T-helper 2 cell treated with Interferon-gamma antibody and Interleukin-4, amounts not matched to agents 5 μg/mL and 100 μg/mL, for 36 hours (primary cell): ENCODE results near the gene PPP1CC.
A peak's percentile ranks its signal among the peaks of the same experiment; 100 is the strongest.

Experiments
- DNase-seq: peaks from one replicate; pipeline ENCODE4 v3.0.0; 2021; ENCODE audit warnings: low spot score
- H3K27ac Mint-ChIP-seq: one replicate; pipeline ENCODE4 v1.8.0; 2021; ENCODE audit warnings: mild to moderate bottlenecking, mixed read lengths
- H3K27me3 Mint-ChIP-seq: one replicate; pipeline ENCODE4 v1.8.0; 2021; ENCODE audit warnings: low read depth, mixed read lengths
- H3K36me3 Mint-ChIP-seq: one replicate; pipeline ENCODE4 v1.8.0; 2021; ENCODE audit warnings: low read depth, mixed read lengths
- H3K4me1 Mint-ChIP-seq: one replicate; pipeline ENCODE4 v1.8.0; 2021; ENCODE audit warnings: low read depth, mixed read lengths
- H3K4me3 Mint-ChIP-seq: one replicate; pipeline ENCODE4 v1.8.0; 2022; ENCODE audit warnings: mild to moderate bottlenecking, moderate library complexity, mixed read lengths
- H3K9me3 Mint-ChIP-seq: one replicate; pipeline ENCODE4 v1.8.0; 2021; ENCODE audit warnings: mixed read lengths

The PPP1CC gene

DNA sequence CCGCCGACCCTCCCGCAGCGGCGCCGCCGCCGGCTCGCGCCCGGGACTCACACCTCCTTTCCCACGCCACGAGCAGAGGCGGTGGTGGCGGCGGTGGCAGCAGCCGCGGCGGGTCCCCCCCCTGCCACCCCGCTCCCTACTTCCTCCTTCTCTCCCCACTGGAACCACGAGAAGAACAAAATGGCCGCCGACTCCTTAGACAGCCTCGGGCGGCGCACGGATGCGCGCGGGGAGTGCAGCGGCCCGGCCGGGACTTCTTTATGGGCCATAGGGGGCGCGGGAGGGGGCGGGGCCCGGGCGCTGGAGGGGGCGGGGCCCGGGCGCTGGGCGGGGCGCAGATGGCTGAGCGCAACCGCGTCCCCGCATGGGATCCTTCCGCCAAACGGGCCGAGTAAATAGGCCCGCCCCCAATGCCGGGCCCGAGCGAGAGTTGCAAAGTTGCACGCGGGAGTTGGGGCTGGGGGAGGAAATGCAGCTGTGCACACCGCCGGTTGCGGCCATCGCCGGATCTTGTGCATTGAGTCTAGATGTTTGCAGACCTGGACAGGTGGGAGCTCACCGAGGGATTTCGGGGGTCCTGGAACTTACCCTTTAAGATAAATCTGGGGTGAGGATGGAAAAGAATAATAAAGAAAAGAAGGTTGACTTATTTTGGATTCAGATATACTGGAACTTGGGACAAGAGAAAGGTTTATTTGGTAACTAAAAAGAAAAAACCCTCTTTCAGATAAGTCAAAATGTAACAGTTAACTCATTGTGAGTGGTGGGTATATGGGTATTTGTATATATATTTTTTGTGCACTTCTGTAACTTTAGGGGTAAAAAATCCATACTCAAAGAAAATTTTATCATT, at the start of gene PPP1CC:
PPP1CC (minus strand) TSS at position 174 of the 853 bp plus-strand sequence. CDS start 184 bp downstream, outside the sequence.
- DNase-seq: peak; percentile 87
- peak within 1 kb of the TSS; percentile 99 for H3K4me3 Mint-ChIP-seq

DNA sequence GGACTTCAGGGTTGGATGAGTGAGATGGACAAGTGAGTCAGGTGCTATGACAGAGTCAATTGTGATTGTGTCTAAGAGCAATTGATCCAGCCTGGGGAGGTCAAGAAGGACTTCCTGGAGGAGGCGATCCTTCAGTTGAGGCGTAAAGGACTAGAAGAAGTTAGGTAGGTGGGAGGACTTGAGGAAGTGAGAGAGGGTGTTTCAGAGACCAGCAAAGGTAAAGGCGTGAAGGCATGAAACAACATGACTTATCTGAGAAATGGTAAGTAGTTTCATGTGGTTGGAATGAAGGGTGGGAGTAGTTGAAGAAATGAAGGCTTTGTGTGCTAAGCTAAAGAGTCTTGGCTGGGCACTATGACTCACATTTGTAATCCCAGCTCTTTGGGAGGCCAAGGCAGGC, 48.9 kb upstream of the PPP1CC start:
- no peak overlapping the region for H3K4me3 Mint-ChIP-seq
- no peaks in the 10 kb centered on the region for H3K27me3 Mint-ChIP-seq
- no peaks in the 10 kb centered on the region for H3K9me3 Mint-ChIP-seq
- H3K36me3 Mint-ChIP-seq: no peaks in the 10 kb centered on the region
- peaks cover 4% of the 10 kb centered on the region for H3K4me1 Mint-ChIP-seq
- no peak overlapping the region for H3K27ac Mint-ChIP-seq
- no peak for DNase-seq

More for the DNA sequence above, at the start of gene PPP1CC:
- no peaks in the 10 kb centered on the region for H3K27me3 Mint-ChIP-seq
- H3K36me3 Mint-ChIP-seq: peaks cover 31% of the 10 kb centered on the region
- H3K4me1 Mint-ChIP-seq: peaks cover 37% of the 10 kb centered on the region
- peak within 1 kb of the TSS; percentile 97 for H3K27ac Mint-ChIP-seq
- H3K9me3 Mint-ChIP-seq: no peaks in the 10 kb centered on the region

DNA sequence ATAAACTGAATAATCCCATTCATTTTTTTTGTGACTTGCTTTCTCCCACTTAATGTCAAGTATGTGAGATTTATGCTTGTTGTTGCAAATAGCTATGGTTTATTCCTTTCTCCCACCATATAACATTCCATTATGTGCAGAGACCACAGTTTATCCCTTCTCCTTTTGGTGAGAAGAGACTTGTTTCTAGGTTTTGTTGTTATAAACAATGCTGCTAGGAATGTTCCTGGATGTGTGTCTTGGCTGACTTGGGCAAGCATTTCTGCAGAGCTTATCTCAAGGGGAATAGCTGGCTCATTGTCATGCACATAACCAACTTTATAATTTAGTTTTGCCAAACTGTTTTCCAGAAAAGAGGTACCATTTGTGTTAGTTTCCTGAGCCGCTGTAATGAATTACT, 47.6 kb upstream of the PPP1CC start:
- DNase-seq: no peak
- Mint-ChIP-seq H3K27me3 (no peaks in the 10 kb centered on the region), H3K9me3 (no peaks in the 10 kb centered on the region), H3K27ac (no peak overlapping the region), H3K4me1 (peaks cover 4% of the 10 kb centered on the region), H3K36me3 (no peaks in the 10 kb centered on the region), H3K4me3 (no peak overlapping the region)

DNA sequence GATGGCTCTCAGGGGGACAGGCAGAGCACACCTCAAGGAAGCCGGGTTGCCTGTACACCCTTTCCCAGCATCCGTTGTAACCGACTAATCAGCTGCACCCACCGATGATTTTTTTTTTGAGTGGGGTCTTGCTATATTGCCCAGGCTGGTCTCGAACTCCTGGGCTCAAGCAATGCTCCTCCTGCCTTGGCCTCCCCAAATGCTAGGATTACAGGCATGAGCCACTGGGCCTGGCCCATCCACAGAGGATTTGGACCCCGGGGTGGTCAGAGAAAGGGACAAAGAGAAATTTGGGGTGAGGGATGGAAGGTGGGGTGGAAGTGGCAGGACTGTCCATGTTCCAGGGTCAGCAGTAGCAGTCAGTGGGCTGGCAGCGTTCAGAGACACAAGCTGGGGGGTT, 43.3 kb upstream of the PPP1CC start:
- Mint-ChIP-seq H3K27ac (no peak overlapping the region), H3K4me1 (peaks cover 3% of the 10 kb centered on the region), H3K27me3 (no peaks in the 10 kb centered on the region), H3K36me3 (no peaks in the 10 kb centered on the region), H3K4me3 (no peak overlapping the region), H3K9me3 (no peaks in the 10 kb centered on the region)
- no peak for DNase-seq

DNA sequence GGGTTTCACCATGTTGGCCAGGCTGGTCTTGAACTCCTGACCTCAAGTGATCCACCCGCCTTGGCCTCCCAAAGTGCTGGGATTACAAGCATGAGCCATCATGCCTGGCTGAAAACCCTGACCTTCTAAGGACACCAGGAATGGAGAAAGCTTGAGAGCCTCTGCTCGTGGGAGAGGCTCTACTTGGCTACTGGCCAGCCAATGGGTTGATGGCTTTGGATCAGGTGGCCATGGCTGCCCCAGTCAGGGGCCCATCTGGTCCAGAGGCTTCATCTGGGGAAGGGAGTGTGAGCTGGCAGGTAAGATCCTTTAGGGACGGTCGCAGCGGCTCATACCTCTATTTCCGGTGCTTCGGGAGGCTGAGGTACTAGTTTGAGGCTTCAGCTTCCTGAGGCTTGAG, 42.5 kb upstream of the PPP1CC start:
- Mint-ChIP-seq H3K36me3 (no peaks in the 10 kb centered on the region), H3K27ac (no peak overlapping the region), H3K9me3 (no peaks in the 10 kb centered on the region), H3K4me1 (peaks cover 8% of the 10 kb centered on the region), H3K4me3 (no peak overlapping the region), H3K27me3 (no peaks in the 10 kb centered on the region)
- no peak for DNase-seq

DNA sequence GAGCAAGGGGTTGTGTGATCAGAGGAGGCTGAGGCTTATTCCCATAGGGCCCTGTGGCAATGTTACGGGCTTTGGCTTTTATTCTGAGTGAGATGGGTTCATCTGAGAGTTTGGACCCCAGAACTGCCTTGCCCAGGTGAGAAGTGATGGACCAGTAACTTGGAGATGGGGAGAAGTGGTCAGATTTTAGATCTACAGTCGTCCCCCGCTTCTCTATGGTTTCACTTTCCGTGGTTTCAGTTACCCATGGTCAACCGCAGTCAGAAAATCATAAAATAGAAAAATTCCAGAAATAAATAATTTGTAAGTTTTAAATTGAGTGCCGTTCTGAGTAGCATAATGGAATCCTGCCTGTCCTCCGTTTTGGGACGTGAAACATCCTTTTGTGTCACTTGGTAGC, 40.2 kb upstream of the PPP1CC start:
- Mint-ChIP-seq H3K36me3 (no peaks in the 10 kb centered on the region), H3K27me3 (no peaks in the 10 kb centered on the region), H3K27ac (no peak overlapping the region), H3K4me3 (no peak overlapping the region), H3K9me3 (no peaks in the 10 kb centered on the region), H3K4me1 (peaks cover 26% of the 10 kb centered on the region)
- no peak for DNase-seq

DNA sequence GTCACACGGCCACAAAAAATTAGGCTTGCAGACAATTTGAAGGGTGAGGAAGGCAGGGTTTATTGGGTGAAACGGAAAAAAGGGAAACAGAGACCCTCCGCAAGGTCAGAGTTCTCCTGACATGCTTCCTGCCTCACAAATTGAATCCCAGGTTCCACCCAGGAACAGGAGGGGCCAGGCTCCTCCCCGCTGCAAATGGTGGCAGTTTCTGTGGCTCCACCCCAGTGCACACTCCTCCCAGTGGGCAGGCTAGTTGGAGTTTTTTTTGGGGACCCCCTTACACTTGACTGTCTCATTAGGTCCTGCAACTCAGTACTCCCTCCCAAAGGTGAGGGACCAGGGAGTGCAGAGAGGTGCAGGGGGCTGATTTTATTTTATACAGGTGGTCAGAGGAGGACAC, 39.4 kb upstream of the PPP1CC start:
- no peaks in the 10 kb centered on the region for H3K27me3 Mint-ChIP-seq
- H3K27ac Mint-ChIP-seq: no peak overlapping the region
- H3K4me1 Mint-ChIP-seq: peaks cover 29% of the 10 kb centered on the region
- no peaks in the 10 kb centered on the region for H3K9me3 Mint-ChIP-seq
- no peaks in the 10 kb centered on the region for H3K36me3 Mint-ChIP-seq
- DNase-seq: no peak
- no peak overlapping the region for H3K4me3 Mint-ChIP-seq

DNA sequence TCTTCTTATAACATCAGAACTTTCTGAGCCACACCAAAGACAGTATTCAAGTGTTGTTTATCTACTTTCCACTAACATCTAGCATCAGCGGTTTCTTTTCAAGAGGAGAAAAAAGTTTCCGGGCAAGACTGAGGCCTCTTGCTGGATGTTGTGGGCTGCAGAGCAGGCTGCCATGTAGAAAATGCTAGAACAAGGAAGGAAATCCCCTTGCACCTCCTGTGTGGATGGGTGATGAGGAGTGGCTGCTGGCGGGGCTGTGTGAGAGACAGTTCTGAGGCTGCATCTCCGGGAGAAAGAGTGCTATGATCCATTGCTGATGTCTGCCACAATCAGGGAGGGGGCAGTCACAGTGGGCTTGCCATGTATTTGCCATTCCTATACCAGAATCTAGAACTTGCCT, 37.8 kb upstream of the PPP1CC start:
- Mint-ChIP-seq H3K9me3 (no peaks in the 10 kb centered on the region), H3K4me1 (peaks cover 42% of the 10 kb centered on the region)
- peak; percentile 63 for DNase-seq

DNA sequence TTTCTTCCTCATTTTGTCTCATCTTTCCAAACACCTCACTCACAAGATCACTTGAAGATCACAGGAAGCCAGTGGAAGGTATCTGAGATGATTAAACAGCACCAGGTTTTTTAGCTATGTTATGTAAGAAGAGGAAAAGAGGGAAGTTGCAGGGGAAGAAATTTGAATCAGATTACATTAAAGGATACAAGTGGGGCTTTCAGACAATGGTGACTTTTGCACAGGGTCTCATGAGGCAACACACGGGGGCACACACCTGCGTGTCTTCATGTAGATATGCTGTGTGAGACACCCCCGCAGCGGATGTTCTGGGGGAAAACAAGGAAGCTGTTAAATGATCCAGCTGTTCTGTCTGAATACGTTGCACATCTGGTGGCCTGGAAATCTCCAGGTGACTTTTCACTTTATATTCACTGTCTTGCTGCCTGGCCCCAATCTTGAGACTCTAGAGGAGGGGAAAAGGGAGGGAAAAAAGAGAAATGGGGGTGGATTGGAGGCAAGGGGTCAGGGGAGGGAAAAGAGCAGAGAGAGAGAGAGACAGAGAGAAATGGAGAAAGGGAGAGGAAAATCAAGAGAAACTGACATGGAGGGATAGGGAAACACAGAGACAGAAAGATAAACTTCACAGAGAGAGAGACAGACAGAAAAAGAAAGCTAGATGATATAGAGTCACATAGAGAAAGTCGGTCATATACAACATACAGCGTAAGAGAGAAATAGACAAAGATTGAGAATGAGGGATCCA, 36.3 kb upstream of the PPP1CC start:
- Mint-ChIP-seq H3K4me3 (peak overlapping the region; percentile 23), H3K4me1 (peaks cover 45% of the 10 kb centered on the region), H3K27ac (peak overlapping the region; percentile 78), H3K36me3 (no peaks in the 10 kb centered on the region), H3K9me3 (no peaks in the 10 kb centered on the region), H3K27me3 (no peaks in the 10 kb centered on the region)
- no peak for DNase-seq

More for the DNA sequence above, 37.8 kb upstream of the PPP1CC start:
- H3K27ac Mint-ChIP-seq: peak overlapping the region; percentile 88
- no peaks in the 10 kb centered on the region for H3K27me3 Mint-ChIP-seq
- no peaks in the 10 kb centered on the region for H3K36me3 Mint-ChIP-seq
- H3K4me3 Mint-ChIP-seq: peak overlapping the region; percentile 55

DNA sequence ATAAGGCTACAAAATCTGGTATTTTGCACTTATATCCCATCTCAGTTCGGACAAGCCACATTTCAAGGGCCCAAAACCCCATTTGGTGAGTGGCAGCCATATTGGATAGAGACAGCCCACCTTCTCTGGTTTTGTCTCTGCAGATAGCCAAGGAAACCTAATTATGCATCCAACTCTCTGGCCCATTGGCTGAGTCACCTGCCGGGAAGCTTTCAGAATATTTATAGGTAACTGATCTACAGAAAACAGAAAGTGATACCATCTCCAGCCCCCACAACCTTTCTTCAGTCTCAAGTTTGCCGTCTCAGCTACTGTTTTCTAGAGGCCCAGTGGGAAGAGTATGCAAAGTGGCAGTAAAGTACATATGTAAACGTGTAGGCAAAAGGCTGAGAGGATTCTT, 33.7 kb upstream of the PPP1CC start:
- Mint-ChIP-seq H3K4me1 (peaks cover 52% of the 10 kb centered on the region), H3K9me3 (no peaks in the 10 kb centered on the region), H3K27me3 (no peaks in the 10 kb centered on the region), H3K36me3 (peaks cover 1% of the 10 kb centered on the region), H3K4me3 (peak overlapping the region; percentile 44), H3K27ac (peak overlapping the region; percentile 88)
- peak; percentile 83 for DNase-seq

DNA sequence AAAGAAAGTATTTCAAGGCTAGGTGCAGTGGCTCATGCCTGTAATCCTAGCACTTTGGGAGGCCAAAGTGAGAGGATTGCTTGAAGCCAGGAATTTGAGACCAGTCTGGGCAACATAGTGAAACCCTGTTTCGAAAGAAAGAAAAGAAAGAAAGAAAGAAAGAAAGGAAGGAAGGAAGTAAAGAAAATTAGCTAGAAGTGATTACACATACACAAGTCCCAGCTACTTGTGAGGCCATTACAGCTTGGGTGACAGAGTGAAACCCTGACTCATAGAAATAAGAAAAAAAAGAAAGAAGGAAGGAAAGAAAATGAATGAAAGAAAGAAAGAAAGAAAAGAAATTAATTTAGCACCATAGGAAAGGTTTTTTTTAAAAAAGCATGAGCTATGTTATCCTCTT, 33.3 kb upstream of the PPP1CC start:
- DNase-seq: no peak
- peak overlapping the region; percentile 60 for H3K4me3 Mint-ChIP-seq
- peaks cover 1% of the 10 kb centered on the region for H3K36me3 Mint-ChIP-seq
- H3K9me3 Mint-ChIP-seq: no peaks in the 10 kb centered on the region
- no peaks in the 10 kb centered on the region for H3K27me3 Mint-ChIP-seq
- peak overlapping the region; percentile 88 for H3K27ac Mint-ChIP-seq
- H3K4me1 Mint-ChIP-seq: peaks cover 52% of the 10 kb centered on the region

DNA sequence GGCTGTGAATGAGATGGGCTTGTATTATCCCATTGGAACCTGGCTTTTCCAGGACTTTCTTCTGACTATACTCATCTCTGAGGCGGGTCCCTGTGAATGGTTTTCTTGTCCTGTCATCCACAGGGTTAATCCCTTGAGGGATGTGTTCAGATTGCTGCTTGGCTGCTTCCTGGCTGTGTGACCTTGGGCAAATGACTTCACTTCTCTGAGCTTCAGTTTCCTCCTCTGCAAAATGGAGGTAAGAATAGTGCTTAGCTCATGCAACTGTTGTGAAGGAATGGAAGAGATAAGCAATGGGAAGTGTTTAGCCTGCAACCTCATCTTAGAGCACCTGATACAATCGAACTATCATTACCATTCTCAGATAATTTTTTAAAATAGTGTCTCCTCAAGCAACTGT, 32.1 kb upstream of the PPP1CC start:
- Mint-ChIP-seq H3K36me3 (peaks cover 1% of the 10 kb centered on the region), H3K27me3 (no peaks in the 10 kb centered on the region), H3K4me1 (peaks cover 43% of the 10 kb centered on the region), H3K4me3 (no peak overlapping the region), H3K27ac (peak overlapping the region; percentile 38), H3K9me3 (no peaks in the 10 kb centered on the region)
- no peak for DNase-seq

DNA sequence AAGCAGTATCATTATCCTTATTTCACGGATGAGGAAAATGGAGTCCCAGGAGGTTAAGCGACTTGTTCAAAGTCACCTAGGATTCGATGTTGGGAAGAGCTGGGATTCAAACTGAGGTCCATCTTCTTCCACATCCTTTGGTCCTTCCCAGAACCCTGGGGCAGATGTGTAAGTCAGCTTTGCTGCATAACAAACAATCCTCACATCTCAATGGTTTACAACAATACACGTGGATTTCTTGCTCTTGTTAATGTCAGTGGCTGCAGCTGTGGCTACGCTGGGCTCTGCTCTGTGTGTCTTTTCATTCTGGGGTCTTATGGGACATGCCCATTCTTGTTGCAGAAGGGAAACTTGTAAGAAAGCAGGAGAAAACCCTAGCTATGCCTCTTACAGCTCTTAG, 26.3 kb upstream of the PPP1CC start:
- no peak overlapping the region for H3K27ac Mint-ChIP-seq
- H3K4me1 Mint-ChIP-seq: peaks cover 9% of the 10 kb centered on the region
- no peak for DNase-seq

DNA sequence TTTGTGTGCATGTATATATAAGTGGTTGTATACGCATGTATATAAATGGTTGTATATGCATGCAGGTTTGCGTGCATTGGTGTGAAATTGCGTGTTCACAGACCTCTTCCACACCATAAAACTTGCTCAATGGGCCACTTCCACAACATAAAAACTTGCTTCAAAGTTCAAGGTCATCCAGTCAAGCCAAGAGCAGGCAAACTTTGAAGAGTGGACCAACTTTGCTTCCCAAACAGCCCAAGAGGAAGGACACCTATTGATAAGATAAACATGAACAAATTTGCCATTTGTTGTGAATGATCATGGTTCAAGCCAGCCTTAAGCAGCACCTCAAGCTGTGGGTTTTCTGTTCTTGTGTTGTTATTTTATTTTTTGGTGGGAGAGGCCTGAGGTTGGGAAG, 25.2 kb upstream of the PPP1CC start:
- no peaks in the 10 kb centered on the region for H3K27me3 Mint-ChIP-seq
- no peak overlapping the region for H3K27ac Mint-ChIP-seq

More for the DNA sequence above, 26.3 kb upstream of the PPP1CC start:
- peaks cover 1% of the 10 kb centered on the region for H3K36me3 Mint-ChIP-seq
- H3K27me3 Mint-ChIP-seq: no peaks in the 10 kb centered on the region
- H3K4me3 Mint-ChIP-seq: no peak overlapping the region
- H3K9me3 Mint-ChIP-seq: peaks cover 6% of the 10 kb centered on the region

More for the DNA sequence above, 25.2 kb upstream of the PPP1CC start:
- Mint-ChIP-seq H3K9me3 (peaks cover 6% of the 10 kb centered on the region), H3K4me3 (no peak overlapping the region), H3K4me1 (peaks cover 7% of the 10 kb centered on the region), H3K36me3 (peaks cover 1% of the 10 kb centered on the region)
- DNase-seq: no peak
